Adrenal gland (tissue), 5 donors: Measurements from ENCODE around the gene GBGT1.

Experiments
- CTCF ChIP-seq, 6 experiments: fragments of 450-650 bp in 4 of 6; fragments of 200-600 bp in 2 of 6; sonication (generic) in 1 of 6; IDR thresholded peaks; 1 replicate in 5 of 6; 2 replicates in 1 of 6; pipeline versions ENCODE4 v1.5.1 to v1.8.0; 2016 to 2021; ENCODE audit warnings: antibody characterized with exemption in 6 of 6, mild to moderate bottlenecking in 2 of 6, moderate library complexity in 1 of 6
- POLR2A ChIP-seq, 2 donors: fragments of 450-650 bp; IDR thresholded peaks; one replicate each; pipeline ENCODE4 v1.6.1; 2017; ENCODE audit warnings: antibody characterized with exemption in 2 of 2, mild to moderate bottlenecking in 2 of 2, moderate library complexity in 1 of 2
- donor health status: DM: no; HTN: no; CAD: no.

- TF ChIP-seq CTCF (IDR thresholded peaks at IDR 0.05) (no peak), POLR2A (IDR thresholded peaks at IDR 0.05) (no peak)
Measured at GRCh38 chr9:133204335-133204992, 40.8 kb upstream of the GBGT1 start.
